Activated gamma-delta T cell treated with Interleukin-2 at 50 U/mL for 16 hours (primary cell): ENCODE results near the gene CFAP97D2.
"Not testable (repeated sequence)": the region's sequence is repeated elsewhere in the genome, so short reads cannot be mapped to it uniquely, and the experiment has no call there.

ENCODE experiments used
- DNase-seq: peaks from one replicate; pipeline ENCODE4 v3.0.0-alpha.2; 2020

CFAP97D2 gene

GRCh38 chr13:114158869-114159666, 20.0 kb upstream of the CFAP97D2 start:
- DNase-seq = not testable (repeated sequence)

- no peak for DNase-seq
Observed at GRCh38 chr13:114161028-114161556, 18.0 kb upstream of the CFAP97D2 start.

GRCh38 chr13:114161644-114162532, 17.2 kb upstream of the CFAP97D2 start:
- DNase-seq = no peak

- DNase-seq = no peak
Observed at GRCh38 chr13:114162533-114162922, 16.5 kb upstream of the CFAP97D2 start.

- DNase-seq = no peak
Observed at GRCh38 chr13:114164053-114164452, 15.0 kb upstream of the CFAP97D2 start.

- no peak for DNase-seq
Observed at GRCh38 chr13:114164681-114165429, 14.2 kb upstream of the CFAP97D2 start.

- no peak for DNase-seq
Observed at GRCh38 chr13:114166381-114167131, 12.5 kb upstream of the CFAP97D2 start.

- no peak for DNase-seq
Observed at GRCh38 chr13:114167426-114167825, 11.6 kb upstream of the CFAP97D2 start.

- no peak for DNase-seq
Observed at GRCh38 chr13:114167885-114168284, 11.2 kb upstream of the CFAP97D2 start.

GRCh38 chr13:114173272-114173671, 5.8 kb upstream of the CFAP97D2 start:
- no peak for DNase-seq

GRCh38 chr13:114173745-114174144, 5.3 kb upstream of the CFAP97D2 start:
- DNase-seq = no peak

GRCh38 chr13:114174529-114174961, 4.5 kb upstream of the CFAP97D2 start:
- no peak for DNase-seq

GRCh38 chr13:114176359-114176902, 2.6 kb upstream of the CFAP97D2 start:
- DNase-seq = not testable (repeated sequence)

GRCh38 chr13:114177245-114178010, 1.6 kb upstream of the CFAP97D2 start:
- no peak for DNase-seq

GRCh38 chr13:114185182-114185971, 6.3 kb downstream of the CFAP97D2 start:
- DNase-seq = no peak

GRCh38 chr13:114194853-114195252, 15.8 kb downstream of the CFAP97D2 start:
- no peak for DNase-seq

- no peak for DNase-seq
Observed at GRCh38 chr13:114196629-114197028, 17.6 kb downstream of the CFAP97D2 start.

- no peak for DNase-seq
Observed at GRCh38 chr13:114198556-114198955, 19.5 kb downstream of the CFAP97D2 start.

- DNase-seq = not testable (repeated sequence)
Observed at GRCh38 chr13:114199526-114199925, 20.5 kb downstream of the CFAP97D2 start.

- no peak for DNase-seq
Observed at GRCh38 chr13:114199954-114200353, 20.9 kb downstream of the CFAP97D2 start.
